H9 (cell line): ENCODE data around the gene TDO2. TPM values are rescaled to one million over a fixed set of nuclear protein-coding genes. Genes with fewer than 3 reads are reported as not detected.

Experiments used
- DNase-seq: peaks from one replicate; pipeline ENCODE4 v3.0.0-alpha.2; 2017
- H2AFZ ChIP-seq: one replicate; pipeline ENCODE4 v1.6.1; 2013; ENCODE audit warnings: mild to moderate bottlenecking, low read length, control low read depth, moderate library complexity
- H2AK5ac ChIP-seq: 2 replicates; pipeline ENCODE4 v1.6.1; 2013; ENCODE audit warnings: low read length, control low read depth, mixed read lengths; ENCODE audit not compliant: insufficient read length
- H2BK120ac ChIP-seq: one replicate; pipeline ENCODE4 v1.6.1; 2013; ENCODE audit warnings: low read depth, mild to moderate bottlenecking, low read length, control low read depth, inconsistent platforms; ENCODE audit not compliant: poor library complexity, severe bottlenecking
- H2BK12ac ChIP-seq: 2 replicates; pipeline ENCODE4 v1.6.1; 2013; ENCODE audit warnings: low read length, control low read depth, mixed read lengths, low read depth; ENCODE audit not compliant: insufficient read length
- H2BK15ac ChIP-seq: 2 replicates; pipeline ENCODE4 v1.6.1; 2013; ENCODE audit warnings: low read depth, low read length, control low read depth
- H2BK20ac ChIP-seq: one replicate; pipeline ENCODE4 v1.6.1; 2013; ENCODE audit warnings: low read depth, mild to moderate bottlenecking, low read length, control low read depth, inconsistent platforms; ENCODE audit not compliant: poor library complexity, severe bottlenecking
- H2BK5ac ChIP-seq: 2 replicates; pipeline ENCODE4 v1.6.1; 2013; ENCODE audit warnings: low read length, control low read depth, mixed read lengths; ENCODE audit not compliant: insufficient read length
- H3K14ac ChIP-seq: 2 replicates; pipeline ENCODE4 v1.6.1; 2013; ENCODE audit warnings: low read length, control low read depth; ENCODE audit not compliant: insufficient read depth
- H3K18ac ChIP-seq: 2 replicates; pipeline ENCODE4 v1.6.1; 2013; ENCODE audit warnings: low read depth, mild to moderate bottlenecking, mixed read lengths, low read length, control low read depth; ENCODE audit not compliant: insufficient read length
- H3K23ac ChIP-seq: 2 replicates; pipeline ENCODE4 v1.6.1; 2013; ENCODE audit warnings: low read length, control low read depth, mixed read lengths, low read depth; ENCODE audit not compliant: insufficient read length
- H3K23me2 ChIP-seq: 2 replicates; pipeline ENCODE4 v1.6.1; 2013; ENCODE audit warnings: low read depth, mild to moderate bottlenecking, mixed read lengths, low read length, control low read depth; ENCODE audit not compliant: insufficient read length, poor library complexity, severe bottlenecking
- H3K27ac ChIP-seq: 2 replicates; pipeline ENCODE4 v1.5.1; 2013; ENCODE audit warnings: low read length, control low read depth, mixed read lengths, low read depth; ENCODE audit not compliant: insufficient read length
- H3K27me3 ChIP-seq: 2 replicates; pipeline ENCODE4 v1.6.1; 2013; ENCODE audit warnings: low read length, control low read depth, inconsistent platforms; ENCODE audit not compliant: insufficient read depth
- H3K4ac ChIP-seq: 2 replicates; pipeline ENCODE4 v1.6.1; 2013; ENCODE audit warnings: low read depth, mild to moderate bottlenecking, control low read depth, inconsistent platforms, low read length, moderate library complexity
- H3K4me1 ChIP-seq: 2 replicates; pipeline ENCODE4 v1.6.1; 2013; ENCODE audit warnings: low read length, control low read depth, inconsistent platforms; ENCODE audit not compliant: insufficient read depth
- H3K4me2 ChIP-seq: 2 replicates; pipeline ENCODE4 v1.6.1; 2013; ENCODE audit warnings: low read length, control low read depth, mixed read lengths; ENCODE audit not compliant: insufficient read length, insufficient read depth
- H3K56ac ChIP-seq: 2 replicates; pipeline ENCODE4 v1.6.1; 2013; ENCODE audit warnings: low read depth, mild to moderate bottlenecking, mixed read lengths, low read length, control low read depth; ENCODE audit not compliant: insufficient read length
- H3K79me1 ChIP-seq: 2 replicates; pipeline ENCODE4 v1.6.1; 2013; ENCODE audit warnings: low read depth, mild to moderate bottlenecking, moderate library complexity, low read length, control low read depth, inconsistent platforms; ENCODE audit not compliant: insufficient read depth, poor library complexity, severe bottlenecking
- H3K79me2 ChIP-seq: 2 replicates; pipeline ENCODE4 v1.6.1; 2013; ENCODE audit warnings: low read length, control low read depth, inconsistent platforms; ENCODE audit not compliant: insufficient read depth
- H3K9ac ChIP-seq: 2 replicates; pipeline ENCODE4 v1.6.1; 2013; ENCODE audit warnings: low read length, control low read depth, mixed read lengths; ENCODE audit not compliant: insufficient read length; ENCODE audit errors: extremely low read depth
- H3K9me3 ChIP-seq: one replicate; pipeline ENCODE4 v1.6.1; 2013; ENCODE audit warnings: low read depth, low read length, inconsistent platforms; ENCODE audit not compliant: control insufficient read depth
- H3T11ph ChIP-seq: one replicate; pipeline ENCODE4 v1.6.1; 2013; ENCODE audit warnings: mild to moderate bottlenecking, low read length, control low read depth, inconsistent platforms
- H4K20me1 ChIP-seq: one replicate; pipeline ENCODE4 v1.6.1; 2013; ENCODE audit not compliant: control insufficient read depth, insufficient read length, insufficient read depth
- H4K5ac ChIP-seq: 2 replicates; pipeline ENCODE4 v1.6.1; 2013; ENCODE audit warnings: low read depth, mild to moderate bottlenecking, mixed read lengths, low read length, control low read depth; ENCODE audit not compliant: insufficient read length
- H4K8ac ChIP-seq: replicated peaks from 2 replicates; pipeline ENCODE4 v1.6.1; 2013; ENCODE audit warnings: low read length, control low read depth, mixed read lengths, low read depth; ENCODE audit not compliant: insufficient read length
- H4K91ac ChIP-seq: 2 replicates; pipeline ENCODE4 v1.6.1; 2013; ENCODE audit warnings: low read depth, mild to moderate bottlenecking, moderate library complexity, mixed read lengths, low read length, control low read depth; ENCODE audit not compliant: insufficient read length
- H3K27ac Mint-ChIP-seq, 3 experiments: 2 replicates in 2 of 3; 3 replicates in 1 of 3; pipeline ENCODE4 v1.8.0; 2020 to 2021; ENCODE audit warnings: mixed read lengths in 3 of 3, mild to moderate bottlenecking in 1 of 3, moderate library complexity in 1 of 3
- H3K27me3 Mint-ChIP-seq: 2 replicates; pipeline ENCODE4 v1.8.0; 2021; ENCODE audit warnings: low read depth, mild to moderate bottlenecking, moderate library complexity, mixed read lengths
- H3K36me3 Mint-ChIP-seq, 3 experiments: 2 replicates in 2 of 3; 3 replicates in 1 of 3; pipeline ENCODE4 v1.8.0; 2020 to 2021; ENCODE audit warnings: low read depth in 3 of 3, mixed read lengths in 3 of 3; ENCODE audit not compliant: insufficient read depth in 1 of 3
- H3K4me1 Mint-ChIP-seq, 2 experiments: 2 replicates each; pipeline ENCODE4 v1.8.0; 2020; ENCODE audit warnings: mixed read lengths in 2 of 2
- H3K4me3 Mint-ChIP-seq, 2 experiments: 2 replicates in 1 of 2; 3 replicates in 1 of 2; pipeline ENCODE4 v1.8.0; 2020 to 2021; ENCODE audit warnings: mild to moderate bottlenecking in 2 of 2, mixed read lengths in 2 of 2, moderate library complexity in 1 of 2
- H3K9me3 Mint-ChIP-seq, 2 experiments: 2 replicates in 1 of 2; 3 replicates in 1 of 2; pipeline ENCODE4 v1.8.0; 2020; ENCODE audit warnings: mild to moderate bottlenecking in 2 of 2, mixed read lengths in 2 of 2, moderate library complexity in 1 of 2
- CTCF ChIP-seq: fragments of 200-600 bp; sonication (generic); conservative IDR thresholded peaks from 3 replicates; pipeline ENCODE4 v1.8.0; 2021; ENCODE audit warnings: antibody characterized with exemption, mild to moderate bottlenecking
- WGBS: extraction: QIAGEN DNeasy Blood & Tissue Kit; methylation state at CpG from one replicate; pipeline ENCODE4 v1.1.7; 2013; ENCODE audit warnings: missing lambda C conversion rate, low lambda C conversion rate, mixed read lengths; ENCODE audit not compliant: insufficient read length; ENCODE audit errors: extremely low coverage; 5-methylcytosine and 5-hydroxymethylcytosine counted together
- total RNA-seq: library from RNA; stranded (reverse); gene quantifications from 2 replicates; pipeline ENCODE4 v1.2.1, GENCODE V29; 2021

The TDO2 gene
- total RNA-seq, 1 experiment from 2014 or later: not detected

- Histone ChIP-seq H3K23ac (no peak overlapping the region), H3K27ac (no peak overlapping the region), H3K14ac (no peak overlapping the region), H3K23me2 (no peaks in the 10 kb centered on the region), H2BK15ac (no peak overlapping the region), H4K8ac (no peak overlapping the region), H4K91ac (no peak overlapping the region), H3K9ac (no peak overlapping the region), H2BK20ac (no peak overlapping the region), H3K9me3 (no peaks in the 10 kb centered on the region), H4K5ac (no peak overlapping the region), H4K20me1 (no peaks in the 10 kb centered on the region), H3K4me1 (no peaks in the 10 kb centered on the region), H2BK12ac (no peak overlapping the region), H3T11ph (no peak overlapping the region), H3K27me3 (no peaks in the 10 kb centered on the region), H2BK120ac (no peak overlapping the region), H3K4me2 (no peak overlapping the region), H2AK5ac (no peak overlapping the region), H3K56ac (no peak overlapping the region), H2BK5ac (no peak overlapping the region), H3K79me2 (no peaks in the 10 kb centered on the region), H2AFZ (no peak overlapping the region), H3K18ac (no peak overlapping the region), H3K4ac (no peak overlapping the region), H3K79me1 (no peaks in the 10 kb centered on the region)
- H3K4me3 Mint-ChIP-seq: no peak overlapping the region
- no peak for DNase-seq
- TF ChIP-seq CTCF: no peak
- H3K4me1 Mint-ChIP-seq: no peaks in the 10 kb centered on the region
- no peak overlapping the region for H3K27ac Mint-ChIP-seq
- no peaks in the 10 kb centered on the region for H3K36me3 Mint-ChIP-seq
- no peaks in the 10 kb centered on the region for H3K27me3 Mint-ChIP-seq
- no peaks in the 10 kb centered on the region; a peak in 1 of 5 replicates for H3K9me3 Mint-ChIP-seq
- WGBS: no CpG with 5 or more reads among the region's 1 CpG
Measured at GRCh38 chr4:155941820-155942219, 38.3 kb downstream of the TDO2 start.
